Endothelial cell of umbilical vein (primary cell): ENCODE data around the gene CIB1. TPM values are rescaled to one million over a fixed set of nuclear protein-coding genes. Genes with fewer than 3 reads are reported as not detected.
"Not testable (repeated sequence)": the region's sequence is repeated elsewhere in the genome, so short reads cannot be mapped to it uniquely, and the experiment has no call there.

Source experiments
- BruUV-seq: library from RNA; stranded (reverse); fragments of 400-500 nt; replicated peaks from 2 replicates; lab custom pipeline; 2021; lab: Mats Ljungman, UMichigan
- CTCF ChIA-PET: fragments of 300-600, 350-600 bp; sonication (Branson Sonifier 250); formaldehyde crosslinking; loops from one replicate; lab custom pipeline; 2021; ENCODE audit warnings: antibody characterized with exemption, inconsistent platforms; lab: Charles Lee
- POLR2A ChIA-PET: fragments of 300-600, 350-600 bp; sonication (Branson Sonifier 250); formaldehyde crosslinking; loops from one replicate; lab custom pipeline; 2021; ENCODE audit warnings: antibody characterized with exemption, inconsistent platforms; lab: Charles Lee
- DNase-seq: peaks from one replicate; pipeline ENCODE4 v3.0.0-alpha.2; 2011; ENCODE audit warnings: low read depth, low spot score
- FAIRE-seq: peaks from 2 replicates; lab custom pipeline; 2011; peaks lifted over from hg19 to GRCh38; lab: Jason Lieb, UNC
- H2AFZ ChIP-seq: 2 replicates; pipeline ENCODE4 v1.6.0; 2012; ENCODE audit warnings: low read depth, low read length, control low read depth, inconsistent platforms
- H3K27ac ChIP-seq: 2 replicates; pipeline ENCODE4 v1.5.1; 2011; ENCODE audit warnings: low read depth, mild to moderate bottlenecking, control low read depth, low read length, moderate library complexity; ENCODE audit not compliant: insufficient read depth
- H3K27me3 ChIP-seq, 2 experiments: 2 replicates each; pipeline versions ENCODE4 v1.6.0 to v1.6.1; 2011; ENCODE audit warnings: low read length in 2 of 2, mixed read lengths in 1 of 2; ENCODE audit not compliant: control insufficient read depth in 2 of 2, insufficient read depth in 2 of 2
- H3K36me3 ChIP-seq, 2 experiments: 2 replicates in 1 of 2; 3 replicates in 1 of 2; pipeline ENCODE4 v1.5.1; 2011; ENCODE audit warnings: low read length in 2 of 2, mild to moderate bottlenecking in 1 of 2, moderate library complexity in 1 of 2; ENCODE audit not compliant: control insufficient read depth in 2 of 2, insufficient read depth in 2 of 2; ENCODE audit errors: extremely low read depth in 1 of 2
- H3K4me1 ChIP-seq: 3 replicates; pipeline ENCODE4 v1.5.1; 2011; ENCODE audit warnings: mild to moderate bottlenecking, low read length; ENCODE audit not compliant: control insufficient read depth, insufficient read depth; ENCODE audit errors: extremely low read depth
- H3K4me2 ChIP-seq: 2 replicates; pipeline ENCODE4 v1.6.1; 2011; ENCODE audit warnings: low read length, control low read depth, mixed read lengths; ENCODE audit not compliant: insufficient read depth
- H3K4me3 ChIP-seq, 3 experiments: fragments of 200-600 bp in 1 of 3; sonication (generic), shearing (Covaris generic) in 1 of 3; replicated peaks in 1 of 3; 2 replicates each; pipeline ENCODE4 v1.5.1; 2011 to 2016; ENCODE audit warnings: control low read depth in 3 of 3, low read length in 3 of 3, mild to moderate bottlenecking in 2 of 3, inconsistent platforms in 1 of 3, low read depth in 1 of 3, moderate library complexity in 1 of 3; ENCODE audit not compliant: insufficient read depth in 1 of 3
- H3K79me2 ChIP-seq: 2 replicates; pipeline ENCODE4 v1.6.0; 2012; ENCODE audit warnings: low read length, inconsistent platforms; ENCODE audit not compliant: control insufficient read depth, insufficient read depth
- H3K9ac ChIP-seq: replicated peaks from 2 replicates; pipeline ENCODE3; 2011; ENCODE audit warnings: low read length, control low read depth; ENCODE audit not compliant: insufficient read depth; ENCODE audit errors: extremely low read depth
- H3K9me1 ChIP-seq: replicated peaks from 3 replicates; pipeline ENCODE4 v1.6.0; 2011; ENCODE audit warnings: mild to moderate bottlenecking, low read length; ENCODE audit not compliant: control insufficient read depth, insufficient read depth; ENCODE audit errors: extremely low read depth
- H3K9me3 ChIP-seq: replicated peaks from 2 replicates; pipeline ENCODE4 v1.5.1; 2012; ENCODE audit warnings: low read length, inconsistent platforms; ENCODE audit not compliant: control insufficient read depth, insufficient read depth
- H4K20me1 ChIP-seq: replicated peaks from 2 replicates; pipeline ENCODE3; 2011; ENCODE audit warnings: mild to moderate bottlenecking, low read length; ENCODE audit not compliant: control insufficient read depth, insufficient read depth; ENCODE audit errors: extremely low read depth
- EZH2 ChIP-seq: IDR thresholded peaks from 2 replicates; pipeline ENCODE4 v1.6.1; 2012; ENCODE audit warnings: borderline replicate concordance, low read depth, mild to moderate bottlenecking, moderate library complexity, low read length, inconsistent platforms; ENCODE audit not compliant: severe bottlenecking
- FOS ChIP-seq: IDR thresholded peaks from 2 replicates; pipeline ENCODE4 v1.6.1; 2011; ENCODE audit warnings: mild to moderate bottlenecking, low read length, moderate library complexity, borderline replicate concordance; ENCODE audit not compliant: insufficient read depth
- GATA2 ChIP-seq: IDR thresholded peaks from 2 replicates; pipeline ENCODE4 v1.7.0; 2011; ENCODE audit warnings: low read depth, mild to moderate bottlenecking, moderate library complexity, mixed read lengths, low read length; ENCODE audit not compliant: insufficient read length, insufficient read depth
- JUN ChIP-seq: IDR thresholded peaks from 2 replicates; pipeline ENCODE4 v1.6.1; 2011; ENCODE audit warnings: borderline replicate concordance, low read depth; ENCODE audit not compliant: insufficient read length, insufficient read depth
- MYC ChIP-seq: IDR thresholded peaks from one replicate; pipeline ENCODE4 v1.6.1; 2011; ENCODE audit warnings: mild to moderate bottlenecking, low read depth, low read length
- POLR2A ChIP-seq: IDR thresholded peaks from 2 replicates; pipeline ENCODE4 v1.6.1; 2012; ENCODE audit warnings: low read depth, mild to moderate bottlenecking, control low read depth, low read length
- POLR2AphosphoS5 ChIP-seq: IDR thresholded peaks from 2 replicates; pipeline ENCODE4 v1.6.1; 2012; ENCODE audit warnings: low read depth, mild to moderate bottlenecking, control low read depth, low read length, moderate library complexity; ENCODE audit not compliant: insufficient read depth
- dilution Hi-C: fragments of 300-500 bp; cut with MboI; formaldehyde crosslinking; loops from one replicate; pipeline ENCODE4 v1.15.0; 2019; ENCODE audit warnings: low sequenced_read_pairs; ENCODE audit not compliant: extremely low pct_ligation_motif_present
- intact Hi-C: fragments of 100-400 bp; cut with micrococcal nuclease; formaldehyde crosslinking; loops from one replicate; pipeline ENCODE4 v1.10.0; 2022
- polyA plus RNA-seq, 4 experiments: library from polyadenylated mRNA; depleted of rRNA in 3 of 4; stranded (reverse) in 3 of 4; unstranded in 1 of 4; fragments of >200 nt; gene quantifications; 2 replicates each; pipeline versions ENCODE4 v1.2.1 to v1.2.3, GENCODE V29; 2011 to 2012; ENCODE audit warnings: missing spikeins in 1 of 4
- total RNA-seq: library from RNA; stranded (reverse); gene quantifications from 2 replicates; pipeline ENCODE4 v1.2.3, GENCODE V29; 2021
- TF ChIP-seq, protein P1 (sequence below): IDR thresholded peaks from 2 replicates; pipeline ENCODE4 v1.6.1; 2011; ENCODE audit not compliant: insufficient read depth, insufficient read length
- TF ChIP-seq, protein P2 (sequence below), 2 donors: IDR thresholded peaks; 1 replicate in 1 of 2; 2 replicates in 1 of 2; pipeline ENCODE4 v1.5.1; 2011; ENCODE audit warnings: low read length in 2 of 2, mild to moderate bottlenecking in 2 of 2, moderate library complexity in 2 of 2, control low read depth in 1 of 2, inconsistent platforms in 1 of 2, low read depth in 1 of 2; ENCODE audit not compliant: insufficient read depth in 1 of 2; ENCODE audit errors: extremely low read depth in 1 of 2

The CIB1 gene
- total and polyA plus RNA-seq, 2 donors (not counting 3 experiments of a cell fraction or from before 2014, with no cell fraction given), result 58.3 to 105 TPM

DNA sequence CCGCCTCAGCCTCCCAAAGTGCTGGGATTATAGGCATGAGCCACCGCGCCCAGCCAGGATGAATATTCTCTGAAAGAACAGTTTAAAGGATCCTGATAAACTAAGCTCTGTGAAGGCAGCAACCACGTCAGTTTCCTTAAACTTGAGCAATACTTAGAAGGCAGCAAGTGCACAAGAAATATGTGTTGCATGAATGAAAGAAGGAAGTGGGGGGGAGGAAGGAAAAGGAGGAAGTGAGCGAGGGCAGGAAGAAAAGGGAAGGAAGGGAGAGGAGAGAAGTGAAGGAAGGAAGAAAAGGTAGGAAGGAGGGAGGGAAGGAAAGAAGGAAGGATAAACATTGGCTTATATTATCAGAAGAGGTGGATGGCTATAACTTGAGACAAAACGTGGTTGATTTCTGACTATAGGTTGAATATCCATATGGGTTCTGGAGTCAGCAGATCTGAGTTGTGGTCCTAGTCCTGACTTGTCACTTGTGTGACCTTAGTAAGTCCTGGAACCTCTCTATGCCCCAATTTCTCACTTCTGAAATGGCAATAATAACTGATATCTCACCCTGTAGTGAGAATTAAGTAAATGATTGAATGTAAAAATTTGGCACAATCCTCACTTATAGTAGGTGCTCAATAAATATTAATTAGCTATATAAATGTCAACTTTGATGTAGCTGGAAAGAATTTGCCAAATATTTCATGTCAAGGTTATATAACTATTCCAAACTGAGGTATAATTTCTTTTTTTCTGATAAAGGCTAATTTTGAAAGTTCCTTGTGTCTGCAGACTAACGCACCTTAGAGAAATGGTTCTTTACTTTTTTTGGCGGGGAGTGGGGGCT is 44.6 kb downstream of the CIB1 start:
- dilution Hi-C loops, result no loop called here
- Histone ChIP-seq H3K79me2 (no peaks in the 10 kb centered on the region), H3K4me1 (peaks cover 4% of the 10 kb centered on the region), H3K9ac (no peak overlapping the region), H3K27ac (no peak overlapping the region), H3K9me3 (no peaks in the 10 kb centered on the region), H2AFZ (no peak overlapping the region), H3K4me2 (no peak overlapping the region), H3K9me1 (no peaks in the 10 kb centered on the region), H3K36me3 (no peaks in the 10 kb centered on the region), H3K27me3 (no peaks in the 10 kb centered on the region), H3K4me3 (no peak overlapping the region), H4K20me1 (no peaks in the 10 kb centered on the region)
- intact Hi-C loops, result no loop called here
- no peak for TF ChIP-seq POLR2AphosphoS5
- no peak for TF ChIP-seq MYC
- TF ChIP-seq, protein P1, sequence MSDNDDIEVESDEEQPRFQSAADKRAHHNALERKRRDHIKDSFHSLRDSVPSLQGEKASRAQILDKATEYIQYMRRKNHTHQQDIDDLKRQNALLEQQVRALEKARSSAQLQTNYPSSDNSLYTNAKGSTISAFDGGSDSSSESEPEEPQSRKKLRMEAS, result no peak
- TF ChIP-seq GATA2, result no peak
- TF ChIP-seq FOS, result no peak
- TF ChIP-seq EZH2, result no peak
- no peak for TF ChIP-seq POLR2A
- TF ChIP-seq, protein P2, sequence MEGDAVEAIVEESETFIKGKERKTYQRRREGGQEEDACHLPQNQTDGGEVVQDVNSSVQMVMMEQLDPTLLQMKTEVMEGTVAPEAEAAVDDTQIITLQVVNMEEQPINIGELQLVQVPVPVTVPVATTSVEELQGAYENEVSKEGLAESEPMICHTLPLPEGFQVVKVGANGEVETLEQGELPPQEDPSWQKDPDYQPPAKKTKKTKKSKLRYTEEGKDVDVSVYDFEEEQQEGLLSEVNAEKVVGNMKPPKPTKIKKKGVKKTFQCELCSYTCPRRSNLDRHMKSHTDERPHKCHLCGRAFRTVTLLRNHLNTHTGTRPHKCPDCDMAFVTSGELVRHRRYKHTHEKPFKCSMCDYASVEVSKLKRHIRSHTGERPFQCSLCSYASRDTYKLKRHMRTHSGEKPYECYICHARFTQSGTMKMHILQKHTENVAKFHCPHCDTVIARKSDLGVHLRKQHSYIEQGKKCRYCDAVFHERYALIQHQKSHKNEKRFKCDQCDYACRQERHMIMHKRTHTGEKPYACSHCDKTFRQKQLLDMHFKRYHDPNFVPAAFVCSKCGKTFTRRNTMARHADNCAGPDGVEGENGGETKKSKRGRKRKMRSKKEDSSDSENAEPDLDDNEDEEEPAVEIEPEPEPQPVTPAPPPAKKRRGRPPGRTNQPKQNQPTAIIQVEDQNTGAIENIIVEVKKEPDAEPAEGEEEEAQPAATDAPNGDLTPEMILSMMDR (IDR thresholded peaks at IDR 0.05; ENCODE audit: extremely low read depth in 1 of 2, insufficient read depth in 1 of 2, low read depth in 1 of 2, low read length in 2 of 2), result no peak
- no peak for TF ChIP-seq JUN
- POLR2A ChIA-PET, result no interaction called here
- CTCF ChIA-PET, result interaction anchor here (1.0 kb wide), 1 partner anchor 12 kb away, joined by 3 read pairs; the partner anchor contains the start of gene SEMA4B
- BruUV-seq, result no TSS peak
- DNase-seq (no peak), FAIRE-seq (no peak)

GRCh38 chr15:90188065-90188464 is 45.7 kb downstream of the CIB1 start:
- H3K4me3 ChIP-seq, CTCF ChIA-PET, H2AFZ ChIP-seq, POLR2A ChIA-PET, BruUV-seq, H3K4me1 ChIP-seq, intact Hi-C loops, H3K79me2 ChIP-seq, H4K20me1 ChIP-seq, H3K36me3 ChIP-seq, H3K27me3 ChIP-seq, DNase-seq, FAIRE-seq, dilution Hi-C loops, H3K27ac ChIP-seq, H3K4me2 ChIP-seq, H3K9me3 ChIP-seq, H3K9me1 ChIP-seq, H3K9ac ChIP-seq: not testable (repeated sequence)
